DLD1 (cell line): Measurements from ENCODE around the gene ODAPH.
"Not testable (repeated sequence)": the region's sequence is repeated elsewhere in the genome, so short reads cannot be mapped to it uniquely, and the experiment has no call there.

Experiments
- in situ Hi-C: cut with HindIII; loops from 2 replicates; pipeline ENCODE4 v1.10.0; 2017; ENCODE audit warnings: low sequenced_read_pairs

ODAPH gene

GRCh38 chr4:75544220-75544619, 11.6 kb upstream of the ODAPH start:
- in situ Hi-C loops = not testable (repeated sequence)

- in situ Hi-C loops = no loop called here
Measured at GRCh38 chr4:75544870-75545269, 11.0 kb upstream of the ODAPH start.

GRCh38 chr4:75545526-75545925, 10.3 kb upstream of the ODAPH start:
- in situ Hi-C loops = no loop called here

- in situ Hi-C loops = no loop called here
Measured at GRCh38 chr4:75547647-75548387, 8.0 kb upstream of the ODAPH start.

GRCh38 chr4:75549019-75549418, 6.8 kb upstream of the ODAPH start:
- in situ Hi-C loops = no loop called here

- in situ Hi-C loops = no loop called here
Measured at GRCh38 chr4:75552452-75552851, 3.4 kb upstream of the ODAPH start.

GRCh38 chr4:75557696-75558095, 1.8 kb downstream of the ODAPH start:
- in situ Hi-C loops = no loop called here

GRCh38 chr4:75561789-75562188, 5.9 kb downstream of the ODAPH start:
- in situ Hi-C loops = no loop called here

GRCh38 chr4:75564023-75564422, 8.2 kb downstream of the ODAPH start:
- in situ Hi-C loops = no loop called here

- in situ Hi-C loops = no loop called here
Measured at GRCh38 chr4:75565481-75565880, 9.6 kb downstream of the ODAPH start.

- in situ Hi-C loops = no loop called here
Measured at GRCh38 chr4:75566911-75567310, 11.0 kb downstream of the ODAPH start.

- in situ Hi-C loops = no loop called here
Measured at GRCh38 chr4:75567725-75568124, 11.9 kb downstream of the ODAPH start.

GRCh38 chr4:75584067-75584466, 28.2 kb downstream of the ODAPH start:
- in situ Hi-C loops = no loop called here

- in situ Hi-C loops = no loop called here
Measured at GRCh38 chr4:75593393-75593792, 37.5 kb downstream of the ODAPH start.

- in situ Hi-C loops = no loop called here
Measured at GRCh38 chr4:75596061-75596460, 40.2 kb downstream of the ODAPH start.

GRCh38 chr4:75598390-75598789, 42.5 kb downstream of the ODAPH start:
- in situ Hi-C loops = no loop called here

- in situ Hi-C loops = no loop called here
Measured at GRCh38 chr4:75599647-75600046, 43.8 kb downstream of the ODAPH start.

- in situ Hi-C loops = no loop called here
Measured at GRCh38 chr4:75605928-75606327, 50.1 kb downstream of the ODAPH start.

- in situ Hi-C loops = no loop called here
Measured at GRCh38 chr4:75612306-75612705, 56.4 kb downstream of the ODAPH start.
